ENCODE measurements around the gene YOD1.

Gene YOD1

DNA sequence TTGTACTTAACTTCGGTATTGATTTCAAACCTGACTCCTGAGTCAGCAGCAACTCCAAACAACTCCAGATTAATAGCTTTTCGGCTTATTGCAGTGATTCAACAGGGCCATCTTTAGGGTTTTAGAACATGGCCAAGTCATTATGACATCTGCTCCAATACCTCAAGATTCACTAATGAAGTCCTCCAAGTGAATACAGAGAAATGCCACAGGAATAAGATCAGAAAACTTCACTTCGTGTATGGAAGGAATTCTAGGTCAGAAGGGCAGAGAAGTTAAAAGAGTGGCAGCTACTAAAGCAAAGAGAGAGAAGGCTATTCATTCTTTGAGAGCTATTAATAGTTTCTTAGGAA lies 10.9 kb downstream of the YOD1 start:
- H3K27ac ChIP-seq (ENCODE audit: low read depth, low read length) = no peak overlapping the region
- no peak overlapping the region for H3K4me2 ChIP-seq (ENCODE audit: low read length)
- TF ChIP-seq, protein P1, sequence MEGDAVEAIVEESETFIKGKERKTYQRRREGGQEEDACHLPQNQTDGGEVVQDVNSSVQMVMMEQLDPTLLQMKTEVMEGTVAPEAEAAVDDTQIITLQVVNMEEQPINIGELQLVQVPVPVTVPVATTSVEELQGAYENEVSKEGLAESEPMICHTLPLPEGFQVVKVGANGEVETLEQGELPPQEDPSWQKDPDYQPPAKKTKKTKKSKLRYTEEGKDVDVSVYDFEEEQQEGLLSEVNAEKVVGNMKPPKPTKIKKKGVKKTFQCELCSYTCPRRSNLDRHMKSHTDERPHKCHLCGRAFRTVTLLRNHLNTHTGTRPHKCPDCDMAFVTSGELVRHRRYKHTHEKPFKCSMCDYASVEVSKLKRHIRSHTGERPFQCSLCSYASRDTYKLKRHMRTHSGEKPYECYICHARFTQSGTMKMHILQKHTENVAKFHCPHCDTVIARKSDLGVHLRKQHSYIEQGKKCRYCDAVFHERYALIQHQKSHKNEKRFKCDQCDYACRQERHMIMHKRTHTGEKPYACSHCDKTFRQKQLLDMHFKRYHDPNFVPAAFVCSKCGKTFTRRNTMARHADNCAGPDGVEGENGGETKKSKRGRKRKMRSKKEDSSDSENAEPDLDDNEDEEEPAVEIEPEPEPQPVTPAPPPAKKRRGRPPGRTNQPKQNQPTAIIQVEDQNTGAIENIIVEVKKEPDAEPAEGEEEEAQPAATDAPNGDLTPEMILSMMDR (IDR thresholded peaks at IDR 0.05; ENCODE audit: low read depth, low read length, poor library complexity, severe bottlenecking) = no peak
- TF ChIP-seq EZH2phosphoT487 (IDR thresholded peaks at IDR 0.05; ENCODE audit: borderline replicate concordance, low read length) = no peak
- H3K4me3 ChIP-seq (ENCODE audit: low read length) = no peak overlapping the region
- H3K9me3 ChIP-seq (ENCODE audit: control insufficient read depth, insufficient read depth, low read length) = no peaks in the 10 kb centered on the region
- H3K4me1 ChIP-seq (ENCODE audit: control insufficient read depth, low read length) = no peaks in the 10 kb centered on the region
- H4K20me1 ChIP-seq (ENCODE audit: control insufficient read depth, insufficient read depth, low read depth, low read length) = no peaks in the 10 kb centered on the region
- H3F3A ChIP-seq (ENCODE audit: control insufficient read depth, insufficient read depth) = no peaks in the 10 kb centered on the region
- H3K79me2 ChIP-seq (ENCODE audit: control insufficient read depth, low read length) = no peaks in the 10 kb centered on the region
- peaks cover 18% of the 10 kb centered on the region for H3K27me3 ChIP-seq (ENCODE audit: control insufficient read depth, low read length)
- H3K9me2 ChIP-seq (replicated peaks; ENCODE audit: control insufficient read depth, low read length) = no peaks in the 10 kb centered on the region
- H3K36me3 ChIP-seq (ENCODE audit: control insufficient read depth, low read length) = peaks cover 3% of the 10 kb centered on the region

DNA sequence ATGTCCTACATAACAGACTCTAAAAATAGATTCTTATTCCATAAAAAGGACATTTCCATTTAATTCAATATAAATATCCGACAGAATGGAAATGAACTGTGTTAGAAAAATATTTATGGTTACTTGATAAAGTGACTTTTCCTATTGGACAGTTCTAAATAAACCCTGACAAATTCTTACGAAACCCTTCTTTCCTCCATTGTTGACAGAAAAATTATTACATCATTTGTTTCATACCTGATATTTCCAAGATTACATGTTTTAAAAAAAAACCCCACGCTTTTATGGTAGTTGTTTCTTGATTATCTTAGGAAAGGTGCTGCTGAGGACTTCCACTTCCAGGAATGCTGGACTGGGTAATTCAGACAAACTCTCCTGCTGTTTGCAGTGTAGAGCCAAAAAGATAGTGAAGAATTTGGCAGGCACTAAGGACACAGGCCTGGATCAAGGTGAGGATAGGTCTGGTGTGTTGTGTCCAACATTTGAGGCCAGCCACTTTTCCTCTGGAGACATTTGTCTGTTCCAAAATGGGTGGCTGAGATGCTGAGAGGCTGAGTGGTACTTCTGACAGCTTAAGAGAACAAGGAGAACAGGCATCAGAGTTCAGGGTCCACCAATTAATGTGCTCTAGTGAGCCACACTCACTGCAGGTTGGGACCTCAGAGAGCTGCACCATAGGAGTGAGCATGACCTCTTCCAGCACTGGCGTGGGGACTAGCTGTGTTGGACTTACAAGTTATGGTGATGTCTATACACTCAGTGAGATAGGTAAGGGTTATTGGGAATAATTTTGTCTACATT lies 11.4 kb downstream of the YOD1 start:
- H3K27ac ChIP-seq (ENCODE audit: low read depth, low read length) = no peak overlapping the region
- H3F3A ChIP-seq (ENCODE audit: control insufficient read depth, insufficient read depth) = no peaks in the 10 kb centered on the region
- H3K79me2 ChIP-seq (ENCODE audit: control insufficient read depth, low read length) = no peaks in the 10 kb centered on the region
- no peaks in the 10 kb centered on the region for H3K36me3 ChIP-seq (ENCODE audit: control insufficient read depth, low read length)
- H3K4me1 ChIP-seq (ENCODE audit: control insufficient read depth, low read length) = no peaks in the 10 kb centered on the region
- no peaks in the 10 kb centered on the region for H4K20me1 ChIP-seq (ENCODE audit: control insufficient read depth, insufficient read depth, low read depth, low read length)
- H3K4me2 ChIP-seq (ENCODE audit: low read length) = no peak overlapping the region
- H3K9me2 ChIP-seq (replicated peaks; ENCODE audit: control insufficient read depth, low read length) = no peaks in the 10 kb centered on the region
- peaks cover 18% of the 10 kb centered on the region for H3K27me3 ChIP-seq (ENCODE audit: control insufficient read depth, low read length)
- no peak overlapping the region for H3K4me3 ChIP-seq (ENCODE audit: low read length)
- no peak for TF ChIP-seq EZH2phosphoT487 (IDR thresholded peaks at IDR 0.05; ENCODE audit: borderline replicate concordance, low read length)
- TF ChIP-seq, protein P1 (IDR thresholded peaks at IDR 0.05; ENCODE audit: low read depth, low read length, poor library complexity, severe bottlenecking) = no peak
- H3K9me3 ChIP-seq (ENCODE audit: control insufficient read depth, insufficient read depth, low read length) = no peaks in the 10 kb centered on the region

DNA sequence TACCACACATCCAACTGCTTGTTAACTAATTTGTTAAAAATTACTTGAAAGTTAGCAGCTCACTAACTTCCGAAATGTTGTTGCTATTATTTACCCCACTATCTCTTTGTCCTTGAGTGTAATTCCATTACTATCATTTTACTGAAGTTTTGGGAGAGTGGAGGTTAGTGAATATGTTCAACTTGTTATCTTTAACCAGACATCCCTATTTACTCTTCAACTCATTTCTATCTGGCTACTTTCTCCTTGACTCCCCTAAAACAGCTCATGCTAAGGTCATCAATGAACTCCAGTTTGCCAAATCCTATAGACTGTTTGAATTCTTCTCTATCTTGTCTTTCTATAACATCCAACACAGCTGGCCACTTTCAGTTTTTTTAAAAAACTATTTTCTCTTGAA lies 14.1 kb downstream of the YOD1 start:
- H3K4me3 ChIP-seq (ENCODE audit: low read length) = no peak overlapping the region
- H3K79me2 ChIP-seq (ENCODE audit: control insufficient read depth, low read length) = no peaks in the 10 kb centered on the region
- H3K27ac ChIP-seq (ENCODE audit: low read depth, low read length) = no peak overlapping the region
- H4K20me1 ChIP-seq (ENCODE audit: control insufficient read depth, insufficient read depth, low read depth, low read length) = no peaks in the 10 kb centered on the region
- peaks cover 28% of the 10 kb centered on the region for H3K27me3 ChIP-seq (ENCODE audit: control insufficient read depth, low read length)
- H3K36me3 ChIP-seq (ENCODE audit: control insufficient read depth, low read length) = no peaks in the 10 kb centered on the region
- no peaks in the 10 kb centered on the region for H3K9me3 ChIP-seq (ENCODE audit: control insufficient read depth, insufficient read depth, low read length)
- no peaks in the 10 kb centered on the region for H3K9me2 ChIP-seq (replicated peaks; ENCODE audit: control insufficient read depth, low read length)
- no peak overlapping the region for H3K4me2 ChIP-seq (ENCODE audit: low read length)
- no peaks in the 10 kb centered on the region for H3K4me1 ChIP-seq (ENCODE audit: control insufficient read depth, low read length)
- TF ChIP-seq EZH2phosphoT487 (IDR thresholded peaks at IDR 0.05; ENCODE audit: borderline replicate concordance, low read length) = no peak
- TF ChIP-seq, protein P1 (IDR thresholded peaks at IDR 0.05; ENCODE audit: low read depth, low read length, poor library complexity, severe bottlenecking) = no peak
- H3F3A ChIP-seq (ENCODE audit: control insufficient read depth, insufficient read depth) = no peaks in the 10 kb centered on the region

All from DOHH2 (cell line).